GM21825 (cell line): Measurements from ENCODE around the gene APBB2.
"Not testable (repeated sequence)": the region's sequence is repeated elsewhere in the genome, so short reads cannot be mapped to it uniquely, and the experiment has no call there.

Experiments used
- ATAC-seq: cut with Tn5 transposase; IDR thresholded peaks from one replicate; pipeline ENCODE4 v1.9.1; 2021; ENCODE audit warnings: mild to moderate bottlenecking, moderate library complexity; ENCODE audit not compliant: unreplicated experiment

The APBB2 gene

GRCh38 chr4:40916880-40917279 is 297.5 kb downstream of the APBB2 start:
- peak; percentile 61 for ATAC-seq

GRCh38 chr4:40916218-40916555 is 298.2 kb downstream of the APBB2 start:
- no peak for ATAC-seq

- no peak for ATAC-seq
Measured at GRCh38 chr4:40915318-40916217, 298.8 kb downstream of the APBB2 start.

- ATAC-seq, result no peak
Measured at GRCh38 chr4:40912460-40913184, 301.7 kb downstream of the APBB2 start.

GRCh38 chr4:40910706-40911105 is 303.6 kb downstream of the APBB2 start:
- ATAC-seq, result no peak

- no peak for ATAC-seq
Measured at GRCh38 chr4:40909363-40909876, 304.9 kb downstream of the APBB2 start.

- peak; percentile 81 for ATAC-seq
Measured at GRCh38 chr4:40908702-40909362, 305.5 kb downstream of the APBB2 start.

- ATAC-seq, result no peak
Measured at GRCh38 chr4:40908297-40908696, 306.0 kb downstream of the APBB2 start.

GRCh38 chr4:40905414-40905813 is 308.9 kb downstream of the APBB2 start:
- no peak for ATAC-seq

GRCh38 chr4:40900531-40900930 is 313.8 kb downstream of the APBB2 start:
- ATAC-seq, result not testable (repeated sequence)

GRCh38 chr4:40897557-40898203 is 316.7 kb downstream of the APBB2 start:
- no peak for ATAC-seq

GRCh38 chr4:40890764-40891163 is 323.6 kb downstream of the APBB2 start:
- no peak for ATAC-seq

GRCh38 chr4:40890199-40890598 is 324.1 kb downstream of the APBB2 start:
- no peak for ATAC-seq

- ATAC-seq, result no peak
Measured at GRCh38 chr4:40888933-40889332, 325.4 kb downstream of the APBB2 start.

GRCh38 chr4:40887764-40888131 is 326.6 kb downstream of the APBB2 start:
- no peak for ATAC-seq

- no peak for ATAC-seq
Measured at GRCh38 chr4:40886931-40887763, 327.2 kb downstream of the APBB2 start.

- ATAC-seq, result no peak
Measured at GRCh38 chr4:40881851-40882250, 332.5 kb downstream of the APBB2 start.

- no peak for ATAC-seq
Measured at GRCh38 chr4:40881096-40881495, 333.2 kb downstream of the APBB2 start.

- ATAC-seq, result no peak
Measured at GRCh38 chr4:40878548-40879055, 335.7 kb downstream of the APBB2 start.

- ATAC-seq, result no peak
Measured at GRCh38 chr4:40877081-40877480, 337.3 kb downstream of the APBB2 start.
